Body of pancreas (tissue), 4 donors: Measurements from ENCODE around the gene B3GAT1. TPM values are rescaled to one million over a fixed set of nuclear protein-coding genes. Genes with fewer than 3 reads are reported as not detected.

ENCODE experiments used
- ATAC-seq: fragments of 150-250 bp; one replicate; pipeline ENCODE4 v1.9.1; 2016
- DNase-seq, 4 donors: peaks; one replicate each; pipeline ENCODE4 v3.0.0-alpha.2; 2019
- H3K27ac ChIP-seq, 4 donors: fragments of 200-600 bp; sonication (generic); 1 replicate in 3 of 4; 2 replicates in 1 of 4; pipeline versions ENCODE4 v1.5.1 to v1.6.1; 2016 to 2019; ENCODE audit warnings: mild to moderate bottlenecking in 1 of 4, mixed read lengths in 1 of 4, moderate library complexity in 1 of 4
- H3K27me3 ChIP-seq, 2 donors: fragments of 200-600 bp; sonication (generic); one replicate each; pipeline ENCODE4 v1.6.0; 2016; ENCODE audit warnings: mild to moderate bottlenecking in 1 of 2
- H3K36me3 ChIP-seq, 2 donors: fragments of 200-600 bp; sonication (generic); replicated peaks in 1 of 2; 2 replicates each; pipeline ENCODE4 v1.5.1; 2016; ENCODE audit warnings: low read depth in 2 of 2; ENCODE audit not compliant: insufficient read depth in 1 of 2
- H3K4me1 ChIP-seq: fragments of 200-600 bp; sonication (generic); one replicate; pipeline ENCODE4 v1.6.0; 2016
- H3K4me3 ChIP-seq, 2 donors: fragments of 200-600 bp; sonication (generic); 1 replicate in 1 of 2; 2 replicates in 1 of 2; pipeline ENCODE4 v1.5.1; 2016 to 2019
- H3K9me3 ChIP-seq, 3 donors: fragments of 200-600 bp; sonication (generic); 1 replicate in 2 of 3; 2 replicates in 1 of 3; pipeline ENCODE4 v1.5.1; 2016
- CTCF ChIP-seq, 7 experiments: fragments of 450-650 bp in 4 of 7; fragments of 200-600 bp in 3 of 7; sonication (generic) in 3 of 7; IDR thresholded peaks; one replicate each; pipeline ENCODE4 v1.5.1; 2016 to 2019; ENCODE audit warnings: antibody characterized with exemption in 7 of 7
- POLR2A ChIP-seq, 3 donors: fragments of 450-650 bp; IDR thresholded peaks; one replicate each; pipeline ENCODE4 v1.6.1; 2016; ENCODE audit warnings: antibody characterized with exemption in 3 of 3, mild to moderate bottlenecking in 2 of 3
- WGBS, 2 donors: methylation state at CpG; one replicate each; pipeline ENCODE4 v1.1.5; 2017; 5-methylcytosine and 5-hydroxymethylcytosine counted together
- intact Hi-C: fragments of 100-400 bp; cut with DNase I; formaldehyde crosslinking; loops from one replicate; pipeline ENCODE4 v1.15.1; 2023
- total RNA-seq, 2 donors: library from RNA; depleted of rRNA; stranded (reverse); fragments of >200 nt; gene quantifications; one replicate each; pipeline ENCODE4 v1.1.0, GENCODE V29; 2016

The B3GAT1 gene
- total RNA-seq, 2 donors from 2014 or later: under 0.01 TPM; not detected in 1

- ATAC-seq: no peak
- no peaks in the 10 kb centered on the region for H3K36me3 ChIP-seq
- H3K9me3 ChIP-seq: no peaks in the 10 kb centered on the region
- no peak overlapping the region for H3K27ac ChIP-seq
- no peak for DNase-seq
- TF ChIP-seq POLR2A (IDR thresholded peaks at IDR 0.05): no peak
- TF ChIP-seq CTCF (IDR thresholded peaks at IDR 0.05): no peak
- H3K27me3 ChIP-seq: no peaks in the 10 kb centered on the region
- H3K4me1 ChIP-seq: peaks cover 11% of the 10 kb centered on the region
- no peak overlapping the region for H3K4me3 ChIP-seq
- intact Hi-C loops: no loop called here
- WGBS, 2 donors: 72 to 90% methylated on average over 2 to 8 of the region's 8 CpGs
Measured at GRCh38 chr11:134399293-134399654, 12.8 kb downstream of the B3GAT1 start.

- no peak for TF ChIP-seq CTCF (IDR thresholded peaks at IDR 0.05)
- no peak for TF ChIP-seq POLR2A (IDR thresholded peaks at IDR 0.05)
- intact Hi-C loops: no loop called here
- Histone ChIP-seq H3K36me3 (no peaks in the 10 kb centered on the region), H3K4me3 (no peak overlapping the region), H3K9me3 (no peaks in the 10 kb centered on the region), H3K4me1 (peaks cover 11% of the 10 kb centered on the region), H3K27ac (no peak overlapping the region), H3K27me3 (no peaks in the 10 kb centered on the region)
- DNase-seq (no peak), ATAC-seq (no peak)
- 65 to 77% methylated on average over 7 to 13 of the region's 13 CpGs for WGBS, 2 donors
Measured at GRCh38 chr11:134398644-134399292, 13.3 kb downstream of the B3GAT1 start.

GRCh38 chr11:134398079-134398444, 14.0 kb downstream of the B3GAT1 start:
- DNase-seq: peak; percentile 17 to 62 (median 22)
- H3K27ac ChIP-seq: no peak overlapping the region
- H3K27me3 ChIP-seq: no peaks in the 10 kb centered on the region
- WGBS, 2 donors: 33 to 56% methylated on average over 4 to 11 of the region's 11 CpGs
- no peak overlapping the region for H3K4me3 ChIP-seq
- H3K4me1 ChIP-seq: peaks cover 11% of the 10 kb centered on the region
- H3K9me3 ChIP-seq: no peaks in the 10 kb centered on the region
- no peaks in the 10 kb centered on the region for H3K36me3 ChIP-seq
- ATAC-seq: peak; percentile 47
- TF ChIP-seq CTCF (IDR thresholded peaks at IDR 0.05): no peak
- TF ChIP-seq POLR2A (IDR thresholded peaks at IDR 0.05): no peak
- intact Hi-C loops: no loop called here

GRCh38 chr11:134397304-134398078, 14.6 kb downstream of the B3GAT1 start:
- Histone ChIP-seq H3K9me3 (no peaks in the 10 kb centered on the region), H3K4me1 (peaks cover 11% of the 10 kb centered on the region), H3K27me3 (no peaks in the 10 kb centered on the region), H3K27ac (no peak overlapping the region), H3K4me3 (no peak overlapping the region), H3K36me3 (no peaks in the 10 kb centered on the region)
- WGBS, 2 donors: 79 to 80% methylated on average over 8 to 18 of the region's 18 CpGs
- TF ChIP-seq POLR2A (IDR thresholded peaks at IDR 0.05) (no peak), CTCF (IDR thresholded peaks at IDR 0.05) (no peak)
- DNase-seq: no peak
- ATAC-seq: no peak
- intact Hi-C loops: no loop called here
